HFFc6 (cell line): ENCODE data around the gene ZNF107. TPM values are rescaled to one million over a fixed set of nuclear protein-coding genes. Genes with fewer than 3 reads are reported as not detected.
"Not testable (repeated sequence)": the region's sequence is repeated elsewhere in the genome, so short reads cannot be mapped to it uniquely, and the experiment has no call there.

Experiments
- DNase-seq: peaks from one replicate; pipeline ENCODE4 v3.0.0-alpha.2; 2018
- H3K27ac Mint-ChIP-seq: 2 replicates; pipeline ENCODE4 v1.8.0; 2020; ENCODE audit warnings: mild to moderate bottlenecking, mixed read lengths
- H3K27me3 Mint-ChIP-seq: 2 replicates; pipeline ENCODE4 v1.8.0; 2021; ENCODE audit warnings: mild to moderate bottlenecking, moderate library complexity, mixed read lengths; ENCODE audit not compliant: insufficient read depth
- H3K36me3 Mint-ChIP-seq: 2 replicates; pipeline ENCODE4 v1.8.0; 2021; ENCODE audit warnings: low read depth, mixed read lengths
- H3K4me1 Mint-ChIP-seq: 2 replicates; pipeline ENCODE4 v1.8.0; 2020; ENCODE audit warnings: low read depth, mixed read lengths
- H3K4me3 Mint-ChIP-seq: 2 replicates; pipeline ENCODE4 v1.8.0; 2020; ENCODE audit warnings: mild to moderate bottlenecking, moderate library complexity, mixed read lengths
- H3K9me3 Mint-ChIP-seq: 2 replicates; pipeline ENCODE4 v1.8.0; 2020; ENCODE audit warnings: mild to moderate bottlenecking, mixed read lengths
- CTCF ChIP-seq: fragments of 200-600 bp; sonication (generic); IDR thresholded peaks from 2 replicates; pipeline ENCODE4 v1.5.0; 2021; ENCODE audit warnings: antibody characterized with exemption, mild to moderate bottlenecking
- total RNA-seq, 6 experiments: library from RNA; stranded (reverse); fragmentation: NEBNext Ultra II Directional; extraction: Animal tissue kit (Norgen Biotek cat#: 25700); gene quantifications; 2 replicates in 1 of 6; 3 replicates in 5 of 6; pipeline ENCODE4 v1.2.3, GENCODE V29; 2021

The ZNF107 gene
- total RNA-seq, 6 experiments from 2014 or later: 2.5 to 3.9 (median 3.4) TPM

DNA sequence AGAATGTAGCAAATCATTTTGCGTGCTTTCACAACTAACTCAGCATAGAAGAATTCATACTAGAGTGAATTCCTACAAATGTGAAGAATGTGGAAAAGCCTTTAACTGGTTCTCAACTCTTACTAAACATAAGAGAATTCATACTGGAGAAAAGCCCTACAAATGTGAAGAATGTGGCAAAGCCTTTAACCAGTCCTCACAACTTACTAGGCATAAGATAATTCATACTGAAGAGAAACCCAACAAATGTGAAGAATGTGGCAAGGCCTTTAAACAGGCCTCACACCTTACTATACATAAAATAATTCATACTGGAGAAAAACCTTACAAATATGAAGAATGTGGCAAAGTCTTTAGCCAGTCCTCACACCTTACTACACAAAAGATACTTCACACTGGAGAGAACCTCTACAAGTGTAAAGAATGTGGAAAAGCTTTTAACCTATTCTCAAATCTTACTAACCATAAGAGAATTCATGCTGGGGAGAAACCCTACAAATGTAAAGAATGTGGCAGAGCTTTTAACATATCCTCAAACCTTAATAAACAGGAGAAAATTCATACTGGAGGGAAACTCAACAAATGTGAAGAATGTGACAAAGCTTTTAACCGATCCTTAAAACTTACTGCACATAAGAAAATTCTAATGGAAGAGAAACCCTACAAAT lies 40.8 kb downstream of the ZNF107 start:
- peaks cover 82% of the 10 kb centered on the region for H3K9me3 Mint-ChIP-seq
- DNase-seq: no peak
- no peaks in the 10 kb centered on the region for H3K4me1 Mint-ChIP-seq
- no peak overlapping the region for H3K27ac Mint-ChIP-seq
- H3K36me3 Mint-ChIP-seq: peaks cover 49% of the 10 kb centered on the region
- no peak overlapping the region for H3K4me3 Mint-ChIP-seq
- no peaks in the 10 kb centered on the region for H3K27me3 Mint-ChIP-seq
- no peak for TF ChIP-seq CTCF

GRCh38 chr7:64717896-64718295 lies 52.0 kb downstream of the ZNF107 start:
- not testable (repeated sequence) for H3K27ac Mint-ChIP-seq, DNase-seq, H3K27me3 Mint-ChIP-seq, H3K36me3 Mint-ChIP-seq, H3K4me1 Mint-ChIP-seq, H3K4me3 Mint-ChIP-seq
- peaks cover 48% of the 10 kb centered on the region for H3K9me3 Mint-ChIP-seq

- Mint-ChIP-seq H3K9me3 (peaks cover 26% of the 10 kb centered on the region; the same call in 1 of the 2 replicates), H3K36me3 (peaks cover 10% of the 10 kb centered on the region; the same call in 1 of the 2 replicates)
- TF ChIP-seq CTCF: no peak
Measured at GRCh38 chr7:64729089-64729848, 63.3 kb downstream of the ZNF107 start.

DNA sequence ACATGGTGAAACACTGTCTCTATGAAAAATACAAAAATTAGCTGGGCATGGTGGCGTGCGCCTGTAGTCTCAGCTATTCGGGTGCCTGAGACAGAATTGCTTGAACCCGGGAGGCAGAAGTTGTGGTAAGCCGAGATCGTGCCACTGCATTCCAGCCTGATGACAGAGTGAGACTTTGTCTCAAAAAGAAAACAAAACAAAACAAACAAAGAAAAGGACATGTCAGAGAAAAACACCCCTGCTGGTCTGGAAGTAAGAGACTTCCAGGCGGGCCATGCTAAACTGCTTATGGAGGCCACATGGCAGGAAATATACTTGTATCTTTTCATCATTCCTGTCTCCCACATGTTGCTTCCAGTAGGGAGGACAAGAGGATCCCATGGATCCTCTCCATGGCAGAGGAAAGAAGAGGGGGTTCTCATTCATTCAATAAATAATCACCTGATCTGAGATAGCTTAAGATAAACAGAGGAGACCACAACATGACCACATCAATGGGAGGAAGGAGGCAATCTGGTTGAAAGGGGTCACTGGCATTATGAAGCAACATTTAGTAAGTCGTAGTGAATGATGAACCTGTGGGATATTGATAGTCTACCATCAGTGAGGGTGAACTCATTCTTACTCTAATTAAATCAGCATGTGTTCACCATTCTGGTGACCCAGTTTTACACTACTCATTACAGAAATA lies 67.8 kb downstream of the ZNF107 start:
- Mint-ChIP-seq H3K9me3 (peaks cover 23% of the 10 kb centered on the region), H3K4me3 (no peak overlapping the region), H3K27ac (no peak overlapping the region), H3K27me3 (no peaks in the 10 kb centered on the region), H3K36me3 (peaks cover 5% of the 10 kb centered on the region; the same call in 1 of the 2 replicates), H3K4me1 (no peaks in the 10 kb centered on the region)
- TF ChIP-seq CTCF: no peak
- DNase-seq: no peak

More at GRCh38 chr7:64729089-64729848, 63.3 kb downstream of the ZNF107 start:
- DNase-seq: no peak
- no peak overlapping the region for H3K27ac Mint-ChIP-seq
- no peaks in the 10 kb centered on the region for H3K4me1 Mint-ChIP-seq
- no peak overlapping the region for H3K4me3 Mint-ChIP-seq
- peaks cover 1% of the 10 kb centered on the region; the same call in 1 of the 2 replicates for H3K27me3 Mint-ChIP-seq

GRCh38 chr7:64736575-64736974 lies 70.6 kb downstream of the ZNF107 start:
- Mint-ChIP-seq H3K27ac (no peak overlapping the region), H3K4me3 (no peak overlapping the region), H3K9me3 (peaks cover 19% of the 10 kb centered on the region), H3K27me3 (no peaks in the 10 kb centered on the region), H3K36me3 (peaks cover 4% of the 10 kb centered on the region; the same call in 1 of the 2 replicates), H3K4me1 (no peaks in the 10 kb centered on the region)
- TF ChIP-seq CTCF: no peak
- no peak for DNase-seq

DNA sequence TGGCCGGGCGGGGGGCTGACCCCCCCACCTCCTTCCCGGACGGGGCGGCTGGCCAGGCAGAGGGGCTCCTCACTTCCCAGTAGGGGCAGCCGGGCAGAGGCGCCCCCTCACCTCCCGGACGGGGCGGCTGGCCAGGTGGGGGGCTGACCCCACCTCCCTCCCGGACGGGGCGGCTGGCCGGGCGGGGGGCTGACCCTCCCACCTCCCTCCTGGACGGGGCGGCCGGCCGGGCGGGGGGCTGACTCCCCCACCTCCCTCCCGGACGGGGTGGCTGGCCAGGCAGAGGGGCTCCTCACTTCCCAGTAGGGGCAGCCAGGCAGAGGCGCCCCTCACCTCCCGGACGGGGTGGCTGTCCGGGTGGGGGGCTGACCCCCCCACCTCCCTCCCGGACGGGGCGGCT lies 72.5 kb downstream of the ZNF107 start:
- H3K4me1 Mint-ChIP-seq, H3K36me3 Mint-ChIP-seq, DNase-seq, H3K4me3 Mint-ChIP-seq, H3K27me3 Mint-ChIP-seq, H3K27ac Mint-ChIP-seq: not testable (repeated sequence)
- H3K9me3 Mint-ChIP-seq: peaks cover 17% of the 10 kb centered on the region

DNA sequence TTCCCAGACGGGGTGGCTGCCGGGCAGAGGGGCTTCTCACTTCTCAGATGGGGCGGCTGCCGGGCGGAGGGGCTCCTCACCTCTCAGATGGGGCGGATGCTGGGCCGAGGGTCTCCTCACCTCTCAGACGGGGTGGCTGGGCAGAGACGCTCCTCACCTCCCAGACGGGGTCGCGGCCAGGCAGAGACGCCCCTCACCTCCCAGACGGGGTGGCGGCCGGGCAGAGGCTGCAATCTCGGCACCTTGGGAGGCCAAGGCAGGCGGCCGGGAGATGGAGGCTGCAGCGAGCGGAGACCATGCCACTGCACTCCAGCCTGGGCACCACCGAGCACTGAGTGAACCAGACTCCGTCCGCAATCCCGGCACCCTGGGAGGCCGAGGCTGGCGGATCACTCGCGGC lies 73.0 kb downstream of the ZNF107 start:
- DNase-seq, H3K36me3 Mint-ChIP-seq, H3K27ac Mint-ChIP-seq, H3K4me1 Mint-ChIP-seq, H3K27me3 Mint-ChIP-seq, H3K4me3 Mint-ChIP-seq: not testable (repeated sequence)
- peaks cover 12% of the 10 kb centered on the region for H3K9me3 Mint-ChIP-seq
